Neural progenitor cell (in vitro differentiated cells): ENCODE measurements around the gene NDUFS8. TPM values are rescaled to one million over a fixed set of nuclear protein-coding genes. Genes with fewer than 3 reads are reported as not detected.
A peak's percentile ranks its signal among the peaks of the same experiment; 100 is the strongest.

Experiments
- DNase-seq: peaks from one replicate; pipeline ENCODE4 v3.0.0-alpha.2; 2016; ENCODE audit warnings: low spot score
- H2AFZ ChIP-seq: fragments of 200-600 bp; sonication (generic); replicated peaks from 2 replicates; pipeline ENCODE4 v1.6.1; 2016; ENCODE audit warnings: antibody characterized with exemption
- H3F3A ChIP-seq: fragments of 200-600 bp; sonication (generic); 2 replicates; pipeline ENCODE4 v1.6.1; 2016; ENCODE audit warnings: antibody characterized with exemption, low read depth
- H3K27ac ChIP-seq: fragments of 200-600 bp; sonication (generic); 2 replicates; pipeline ENCODE4 v1.5.1; 2016; ENCODE audit warnings: mild to moderate bottlenecking
- H3K27me3 ChIP-seq: fragments of 200-600 bp; sonication (generic); 2 replicates; pipeline ENCODE4 v1.6.1; 2016; ENCODE audit warnings: mild to moderate bottlenecking, moderate library complexity
- H3K36me3 ChIP-seq: fragments of 200-600 bp; sonication (generic); 2 replicates; pipeline ENCODE4 v1.5.1; 2016
- H3K4me1 ChIP-seq: fragments of 200-600 bp; sonication (generic); 2 replicates; pipeline ENCODE4 v1.6.1; 2016; ENCODE audit warnings: mixed run types
- H3K4me2 ChIP-seq: fragments of 200-600 bp; sonication (generic); 2 replicates; pipeline ENCODE4 v1.6.1; 2016
- H3K4me3 ChIP-seq: fragments of 200-600 bp; sonication (generic); 2 replicates; pipeline ENCODE4 v1.5.1; 2016
- H3K79me2 ChIP-seq: fragments of 200-600 bp; sonication (generic); 2 replicates; pipeline ENCODE4 v1.6.1; 2016; ENCODE audit warnings: low read depth
- H3K9ac ChIP-seq: fragments of 200-600 bp; sonication (generic); 2 replicates; pipeline ENCODE4 v1.6.1; 2016
- H3K9me3 ChIP-seq: fragments of 200-600 bp; sonication (generic); 2 replicates; pipeline ENCODE4 v1.5.1; 2016; ENCODE audit warnings: low read depth
- H4K20me1 ChIP-seq: fragments of 200-600 bp; sonication (generic); 2 replicates; pipeline ENCODE4 v1.6.1; 2016; ENCODE audit warnings: low read depth
- H3K27ac Mint-ChIP-seq: 3 replicates; pipeline ENCODE4 v1.8.0; 2021; ENCODE audit warnings: mixed read lengths
- H3K27me3 Mint-ChIP-seq: 2 replicates; pipeline ENCODE4 v1.8.0; 2022; ENCODE audit warnings: low read depth, mild to moderate bottlenecking, inconsistent platforms, moderate library complexity, mixed read lengths; ENCODE audit not compliant: insufficient read depth
- H3K36me3 Mint-ChIP-seq: 3 replicates; pipeline ENCODE4 v1.8.0; 2021; ENCODE audit warnings: mixed read lengths
- H3K4me1 Mint-ChIP-seq: 3 replicates; pipeline ENCODE4 v1.8.0; 2021; ENCODE audit warnings: mixed read lengths
- H3K4me3 Mint-ChIP-seq: 3 replicates; pipeline ENCODE4 v1.8.0; 2021; ENCODE audit warnings: mild to moderate bottlenecking, moderate library complexity, mixed read lengths
- H3K9me3 Mint-ChIP-seq: 3 replicates; pipeline ENCODE4 v1.8.0; 2020; ENCODE audit warnings: mixed read lengths
- CTCF ChIP-seq: fragments of 200-600 bp; sonication (generic); IDR thresholded peaks from 2 replicates; pipeline ENCODE4 v1.5.1; 2017; ENCODE audit warnings: antibody characterized with exemption, mild to moderate bottlenecking
- EZH2 ChIP-seq: fragments of 200-600 bp; sonication (generic); IDR thresholded peaks from 2 replicates; pipeline ENCODE4 v1.6.1; 2017; ENCODE audit warnings: antibody characterized with exemption, mild to moderate bottlenecking, moderate library complexity
- EZH2phosphoT487 ChIP-seq: fragments of 200-600 bp; sonication (generic); IDR thresholded peaks from 2 replicates; pipeline ENCODE4 v1.6.1; 2017; ENCODE audit warnings: antibody characterized with exemption
- total RNA-seq: library from RNA; depleted of rRNA; stranded (reverse); fragments of >200 nt; gene quantifications from 2 replicates; pipeline ENCODE4 v1.2.3, GENCODE V29; 2015; ENCODE audit warnings: low replicate concordance

The NDUFS8 gene
- total RNA-seq, 1 donor from 2014 or later, result 46.7 TPM

DNA sequence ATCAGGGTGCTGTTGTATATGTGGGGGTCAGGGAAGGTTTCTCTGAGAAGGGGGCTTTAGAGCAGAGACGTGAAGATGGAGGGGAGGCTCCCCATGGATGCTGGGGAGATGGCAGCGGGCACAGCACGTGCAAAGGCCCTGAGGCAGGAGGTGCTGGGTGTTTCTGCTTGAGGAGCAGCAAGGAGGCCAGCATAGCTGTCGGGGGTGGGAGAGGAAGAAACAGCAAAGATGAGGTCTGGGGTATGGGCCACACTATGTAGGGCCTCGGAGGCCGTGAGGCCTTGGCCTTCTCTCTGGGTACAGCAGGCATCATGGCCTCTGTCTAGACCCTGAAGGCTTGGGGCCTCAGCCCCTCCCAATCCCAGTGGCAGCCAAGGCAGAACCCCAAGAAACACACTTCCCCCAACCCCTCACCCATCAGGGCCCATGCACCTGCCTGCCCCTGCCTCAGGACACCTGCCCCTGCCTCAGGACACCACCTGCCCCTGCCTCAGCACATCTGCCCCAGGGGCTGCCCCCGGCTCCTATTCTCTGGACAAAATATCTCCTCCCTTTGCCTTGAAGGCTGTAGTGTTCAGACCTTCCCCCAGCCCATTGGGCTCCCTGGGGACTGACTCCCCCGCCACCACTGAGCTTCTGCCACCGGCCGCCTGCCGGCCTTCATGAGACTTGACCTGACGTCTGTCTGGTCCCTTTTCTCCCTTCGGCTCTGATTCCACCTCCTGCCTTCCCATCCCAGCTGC lies 14.1 kb upstream of the NDUFS8 start:
- peaks cover 55% of the 10 kb centered on the region for H3K4me1 Mint-ChIP-seq
- peak overlapping the region; percentile 51 for H3K27ac Mint-ChIP-seq
- H2AFZ ChIP-seq, result no peak overlapping the region
- H3K36me3 Mint-ChIP-seq, result no peaks in the 10 kb centered on the region
- H4K20me1 ChIP-seq, result no peaks in the 10 kb centered on the region
- H3K36me3 ChIP-seq, result no peaks in the 10 kb centered on the region
- DNase-seq, result no peak
- no peak overlapping the region for H3K4me3 Mint-ChIP-seq
- H3K9me3 ChIP-seq, result no peaks in the 10 kb centered on the region
- no peaks in the 10 kb centered on the region for H3K9me3 Mint-ChIP-seq
- H3K27me3 Mint-ChIP-seq, result peaks cover 7% of the 10 kb centered on the region
- peaks cover 9% of the 10 kb centered on the region for H3K4me1 ChIP-seq
- H3K27me3 ChIP-seq, result no peaks in the 10 kb centered on the region
- H3K79me2 ChIP-seq, result no peaks in the 10 kb centered on the region
- peaks cover 8% of the 10 kb centered on the region for H3F3A ChIP-seq
- no peak overlapping the region for H3K27ac ChIP-seq
- H3K9ac ChIP-seq, result no peak overlapping the region
- TF ChIP-seq EZH2 (no peak), EZH2phosphoT487 (no peak), CTCF (no peak)
- H3K4me2 ChIP-seq, result no peak overlapping the region
- H3K4me3 ChIP-seq, result no peak overlapping the region

DNA sequence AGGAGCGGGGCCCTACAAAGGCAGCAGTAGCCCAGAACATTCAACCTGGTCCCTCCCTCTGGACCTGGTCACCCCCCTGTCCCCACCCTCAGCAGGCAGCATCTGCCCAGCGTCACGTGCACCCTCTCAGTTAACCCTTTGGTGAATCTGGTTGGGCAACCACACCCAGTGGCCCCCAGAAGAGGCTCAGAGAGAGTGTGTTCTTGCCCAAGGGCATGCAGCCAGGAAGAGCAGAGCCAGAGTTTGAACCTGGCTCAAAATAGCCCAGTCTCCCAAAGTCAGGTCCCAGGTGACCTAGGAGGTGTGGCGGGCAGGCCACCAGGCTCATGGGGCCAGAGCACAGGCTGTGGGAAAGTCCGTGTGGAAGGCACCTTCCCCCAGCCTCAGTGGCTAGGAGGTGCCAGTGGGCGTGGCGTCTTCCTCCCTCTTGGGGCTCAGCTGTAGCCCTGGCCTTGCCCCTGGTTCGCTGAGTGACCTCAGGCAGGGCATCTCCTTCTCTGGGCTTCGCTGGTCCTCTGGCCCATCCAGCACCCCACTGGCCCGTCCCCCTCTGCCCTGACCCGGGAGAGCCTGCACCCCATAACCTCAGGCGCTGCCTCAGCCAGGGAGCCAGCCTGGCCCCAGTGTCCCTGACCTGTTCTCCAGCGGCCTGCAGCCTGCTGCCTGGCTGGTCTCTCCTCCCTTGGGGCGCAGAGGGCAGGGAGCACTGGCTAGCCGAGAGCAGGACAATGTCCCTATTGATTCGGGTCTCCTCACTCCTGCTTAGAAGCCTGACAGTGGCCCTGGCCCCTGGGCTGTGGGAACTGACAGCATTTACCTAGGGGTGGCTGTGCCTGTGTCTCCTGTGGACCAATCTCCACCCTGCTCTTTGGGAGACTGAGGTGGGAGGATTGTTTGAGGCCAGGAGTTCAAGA lies 13.3 kb upstream of the NDUFS8 start:
- peak overlapping the region; percentile 91 for H3K27ac Mint-ChIP-seq
- H3K9ac ChIP-seq, result no peak overlapping the region
- no peak overlapping the region for H3K27ac ChIP-seq
- H3K79me2 ChIP-seq, result no peaks in the 10 kb centered on the region
- H2AFZ ChIP-seq, result no peak overlapping the region
- TF ChIP-seq CTCF (no peak), EZH2 (no peak), EZH2phosphoT487 (no peak)
- no peaks in the 10 kb centered on the region for H3K9me3 ChIP-seq
- no peak overlapping the region for H3K4me3 Mint-ChIP-seq
- H3K36me3 Mint-ChIP-seq, result no peaks in the 10 kb centered on the region
- DNase-seq, result no peak
- H3F3A ChIP-seq, result peaks cover 8% of the 10 kb centered on the region
- H3K9me3 Mint-ChIP-seq, result no peaks in the 10 kb centered on the region
- no peak overlapping the region for H3K4me2 ChIP-seq
- peaks cover 51% of the 10 kb centered on the region for H3K4me1 Mint-ChIP-seq
- H3K27me3 Mint-ChIP-seq, result peaks cover 2% of the 10 kb centered on the region
- no peaks in the 10 kb centered on the region for H4K20me1 ChIP-seq
- H3K27me3 ChIP-seq, result no peaks in the 10 kb centered on the region
- no peaks in the 10 kb centered on the region for H3K36me3 ChIP-seq
- peaks cover 9% of the 10 kb centered on the region for H3K4me1 ChIP-seq
- no peak overlapping the region for H3K4me3 ChIP-seq

DNA sequence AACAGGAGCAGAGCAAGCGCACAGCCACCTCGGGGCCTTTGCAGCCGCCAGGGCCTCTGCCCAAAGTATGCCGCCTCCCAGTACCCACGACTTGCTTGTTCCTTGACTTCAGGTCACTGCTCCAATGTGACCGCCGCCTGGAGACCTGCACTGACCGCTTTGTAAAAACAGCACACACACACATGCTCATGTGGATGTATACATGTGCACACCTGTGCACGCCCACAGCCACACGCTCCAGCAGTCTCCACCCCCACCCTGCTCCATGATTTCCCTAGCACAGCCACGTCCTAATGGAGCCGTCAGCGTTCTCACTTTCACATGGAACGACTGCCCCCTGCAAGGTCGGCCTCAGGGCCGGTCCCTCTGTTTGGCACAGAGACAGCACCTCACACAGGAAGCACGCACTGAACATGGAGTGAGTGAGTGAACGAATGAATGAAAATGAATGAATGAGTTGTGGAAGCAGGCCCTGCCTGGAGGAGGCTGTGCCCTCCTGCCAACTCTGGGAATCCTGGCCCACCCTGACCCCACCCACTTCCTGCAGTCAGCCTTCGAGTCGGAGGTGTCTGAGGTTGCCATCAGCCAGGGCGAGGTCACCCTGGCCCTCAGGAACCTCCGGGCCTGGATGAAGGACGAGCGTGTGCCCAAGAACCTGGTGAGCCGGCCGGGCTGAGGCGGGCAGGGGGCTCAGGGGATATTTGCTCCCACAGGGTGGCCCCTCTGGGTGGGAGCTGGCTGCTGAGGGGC lies 12.3 kb upstream of the NDUFS8 start:
- Histone ChIP-seq H3K36me3 (no peaks in the 10 kb centered on the region), H3K9ac (no peak overlapping the region), H3K4me2 (no peak overlapping the region), H2AFZ (no peak overlapping the region), H4K20me1 (no peaks in the 10 kb centered on the region), H3F3A (peaks cover 8% of the 10 kb centered on the region), H3K79me2 (no peaks in the 10 kb centered on the region), H3K27me3 (no peaks in the 10 kb centered on the region), H3K27ac (no peak overlapping the region), H3K4me3 (no peak overlapping the region), H3K4me1 (peaks cover 9% of the 10 kb centered on the region), H3K9me3 (no peaks in the 10 kb centered on the region)
- TF ChIP-seq CTCF (no peak), EZH2 (no peak), EZH2phosphoT487 (no peak)
- Mint-ChIP-seq H3K9me3 (no peaks in the 10 kb centered on the region), H3K36me3 (no peaks in the 10 kb centered on the region), H3K27ac (peak overlapping the region; percentile 91), H3K4me3 (no peak overlapping the region), H3K27me3 (peaks cover 2% of the 10 kb centered on the region), H3K4me1 (peaks cover 42% of the 10 kb centered on the region)
- DNase-seq, result no peak
